HL-60 (cell line): Measurements from ENCODE around the gene TMEM45A.

Source experiments
- DNase-seq, 2 experiments: peaks; one replicate each; pipeline ENCODE4 v3.0.0-alpha.2; 2010 to 2020; ENCODE audit warnings: low read depth in 1 of 2, low spot score in 1 of 2
- H3K27ac ChIP-seq: fragments of 250-450 bp; sonication (Bioruptor Pico); replicated peaks from 2 replicates; pipeline ENCODE4 v1.5.1; 2020; ENCODE audit warnings: mild to moderate bottlenecking, moderate library complexity
- H3K27me3 ChIP-seq: fragments of 250-450 bp; sonication (Bioruptor Pico); 2 replicates; pipeline ENCODE4 v1.5.1; 2021; ENCODE audit warnings: mild to moderate bottlenecking, moderate library complexity; ENCODE audit not compliant: insufficient read depth, poor library complexity, severe bottlenecking
- H3K4me3 ChIP-seq: replicated peaks from 2 replicates; pipeline ENCODE4 v1.5.1; 2011; ENCODE audit warnings: mild to moderate bottlenecking, control low read depth, low read length; ENCODE audit not compliant: insufficient read depth
- CTCF ChIP-seq: IDR thresholded peaks from one replicate; pipeline ENCODE4 v1.5.1; 2011; ENCODE audit warnings: low read length, control low read depth, inconsistent platforms; ENCODE audit not compliant: insufficient read depth
- GABPA ChIP-seq: IDR thresholded peaks from 2 replicates; pipeline ENCODE4 v1.6.1; 2012; ENCODE audit warnings: low read depth
- POLR2AphosphoS5 ChIP-seq: IDR thresholded peaks from 2 replicates; pipeline ENCODE4 v1.6.1; 2012; ENCODE audit warnings: low read depth
- REST ChIP-seq: IDR thresholded peaks from 2 replicates; pipeline ENCODE4 v1.6.1; 2012; ENCODE audit warnings: low read depth; ENCODE audit not compliant: insufficient replicate concordance
- SPI1 ChIP-seq: IDR thresholded peaks from 2 replicates; pipeline ENCODE4 v1.6.1; 2012; ENCODE audit warnings: low read depth, mild to moderate bottlenecking, borderline replicate concordance

TMEM45A gene

GRCh38 chr3:100456745-100457144 lies 35.7 kb upstream of the TMEM45A start:
- DNase-seq: no peak
- no peaks in the 10 kb centered on the region for H3K27me3 ChIP-seq
- H3K4me3 ChIP-seq: no peak overlapping the region
- TF ChIP-seq SPI1: no peak
- TF ChIP-seq REST: no peak
- no peak for TF ChIP-seq GABPA
- TF ChIP-seq CTCF: no peak
- no peak for TF ChIP-seq POLR2AphosphoS5
- no peak overlapping the region for H3K27ac ChIP-seq

GRCh38 chr3:100457811-100458210 lies 34.6 kb upstream of the TMEM45A start:
- H3K4me3 ChIP-seq: no peak overlapping the region
- no peaks in the 10 kb centered on the region for H3K27me3 ChIP-seq
- no peak for DNase-seq
- TF ChIP-seq POLR2AphosphoS5: no peak
- TF ChIP-seq GABPA: no peak
- TF ChIP-seq CTCF: no peak
- TF ChIP-seq REST: no peak
- H3K27ac ChIP-seq: no peak overlapping the region

- TF ChIP-seq GABPA: no peak
- no peak for TF ChIP-seq REST
- no peak for TF ChIP-seq CTCF
- no peak for TF ChIP-seq POLR2AphosphoS5
- no peak for TF ChIP-seq SPI1
- Histone ChIP-seq H3K4me3 (no peak overlapping the region), H3K27me3 (no peaks in the 10 kb centered on the region), H3K27ac (no peak overlapping the region)
- DNase-seq: no peak
Observed at GRCh38 chr3:100458814-100459213, 33.6 kb upstream of the TMEM45A start.
